Measurements from ENCODE around the gene ASTN1. TPM values are rescaled to one million over a fixed set of nuclear protein-coding genes. Genes with fewer than 3 reads are reported as not detected.

Gene ASTN1
- total RNA-seq, 1 donor from 2014 or later, result not detected

- H3K27me3 ChIP-seq (ENCODE audit: control insufficient read depth, insufficient read depth, low read length), result no peaks in the 10 kb centered on the region
- TF ChIP-seq CTCF (IDR thresholded peaks at IDR 0.05; ENCODE audit: insufficient read depth, low read length, severe bottlenecking), result no peak
- H3K4me3 ChIP-seq (ENCODE audit: low read depth, low read length), result no peak overlapping the region
- no peaks in the 10 kb centered on the region for H3K36me3 ChIP-seq (ENCODE audit: control insufficient read depth, insufficient read depth, low read length)
- FAIRE-seq (no peak), DNase-seq (ENCODE audit: low read depth) (no peak)
These were observed 22.5 kb downstream of the ASTN1 start for GRCh38 chr1:177142010-177142409.

- Histone ChIP-seq H3K4me3 (ENCODE audit: low read depth, low read length) (no peak overlapping the region), H3K36me3 (ENCODE audit: control insufficient read depth, insufficient read depth, low read length) (no peaks in the 10 kb centered on the region), H3K27me3 (ENCODE audit: control insufficient read depth, insufficient read depth, low read length) (no peaks in the 10 kb centered on the region)
- FAIRE-seq, result no peak
- no peak for DNase-seq (ENCODE audit: low read depth)
- TF ChIP-seq CTCF (IDR thresholded peaks at IDR 0.05; ENCODE audit: insufficient read depth, low read length, severe bottlenecking), result no peak
These were observed 26.2 kb downstream of the ASTN1 start for GRCh38 chr1:177138347-177138746.

- Histone ChIP-seq H3K27me3 (ENCODE audit: control insufficient read depth, insufficient read depth, low read length) (no peaks in the 10 kb centered on the region), H3K4me3 (ENCODE audit: low read depth, low read length) (no peak overlapping the region), H3K36me3 (ENCODE audit: control insufficient read depth, insufficient read depth, low read length) (no peaks in the 10 kb centered on the region)
- FAIRE-seq (no peak), DNase-seq (ENCODE audit: low read depth) (no peak)
- TF ChIP-seq CTCF (IDR thresholded peaks at IDR 0.05; ENCODE audit: insufficient read depth, low read length, severe bottlenecking), result no peak
These were observed 26.7 kb downstream of the ASTN1 start for GRCh38 chr1:177137814-177138213.

DNA sequence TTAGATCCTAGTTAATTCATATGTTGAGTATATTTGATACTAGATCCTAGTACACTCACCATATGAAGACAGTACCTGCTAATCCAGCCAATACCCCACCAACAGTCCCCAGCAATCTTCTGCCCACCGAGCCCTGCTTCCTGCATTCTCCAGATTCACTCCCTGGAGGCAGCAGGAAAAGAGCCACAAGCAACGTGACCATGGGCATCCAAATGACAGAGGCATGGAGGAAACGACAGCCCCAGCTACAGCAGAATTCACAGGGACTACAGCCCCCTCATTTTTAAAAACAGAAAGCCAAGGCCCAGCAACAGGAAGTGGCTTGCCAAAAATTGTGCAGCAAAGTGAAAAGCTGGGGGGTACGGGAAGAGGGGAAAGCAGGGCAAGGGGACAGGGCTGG lies 29.3 kb downstream of the ASTN1 start:
- FAIRE-seq, result no peak
- H3K27me3 ChIP-seq (ENCODE audit: control insufficient read depth, insufficient read depth, low read length), result no peaks in the 10 kb centered on the region
- TF ChIP-seq CTCF (IDR thresholded peaks at IDR 0.05; ENCODE audit: insufficient read depth, low read length, severe bottlenecking), result no peak

GRCh38 chr1:177133977-177134538 lies 30.5 kb downstream of the ASTN1 start:
- no peak for TF ChIP-seq CTCF (IDR thresholded peaks at IDR 0.05; ENCODE audit: insufficient read depth, low read length, severe bottlenecking)

More for the DNA sequence above, 29.3 kb downstream of the ASTN1 start:
- Histone ChIP-seq H3K36me3 (ENCODE audit: control insufficient read depth, insufficient read depth, low read length) (no peaks in the 10 kb centered on the region), H3K4me3 (ENCODE audit: low read depth, low read length) (no peak overlapping the region)
- no peak for DNase-seq (ENCODE audit: low read depth)

GRCh38 chr1:177132141-177132540 lies 32.4 kb downstream of the ASTN1 start:
- DNase-seq (ENCODE audit: low read depth), result no peak
- no peaks in the 10 kb centered on the region for H3K27me3 ChIP-seq (ENCODE audit: control insufficient read depth, insufficient read depth, low read length)
- no peak for TF ChIP-seq CTCF (IDR thresholded peaks at IDR 0.05; ENCODE audit: insufficient read depth, low read length, severe bottlenecking)
- H3K36me3 ChIP-seq (ENCODE audit: control insufficient read depth, insufficient read depth, low read length), result no peaks in the 10 kb centered on the region
- no peak overlapping the region for H3K4me3 ChIP-seq (ENCODE audit: low read depth, low read length)
- no peak for FAIRE-seq

More at GRCh38 chr1:177133977-177134538, 30.5 kb downstream of the ASTN1 start:
- Histone ChIP-seq H3K4me3 (ENCODE audit: low read depth, low read length) (no peak overlapping the region), H3K27me3 (ENCODE audit: control insufficient read depth, insufficient read depth, low read length) (no peaks in the 10 kb centered on the region), H3K36me3 (ENCODE audit: control insufficient read depth, insufficient read depth, low read length) (no peaks in the 10 kb centered on the region)
- FAIRE-seq (no peak), DNase-seq (ENCODE audit: low read depth) (no peak)

All from bronchial epithelial cell (primary cell).